Tongue (tissue), 2 donors: ENCODE results near the gene INSRR. TPM values are rescaled to one million over a fixed set of nuclear protein-coding genes. Genes with fewer than 3 reads are reported as not detected.

Experiments used
- DNase-seq: peaks from one replicate; pipeline ENCODE4 v3.0.0-alpha.2; 2015
- total RNA-seq: library from RNA; depleted of rRNA; stranded (reverse); fragments of >200 nt; gene quantifications from one replicate; pipeline ENCODE4 v1.2.3, GENCODE V29; 2014

INSRR gene
- total RNA-seq, 1 donor from 2014 or later: 0.21 TPM

- DNase-seq: no peak
Observed at GRCh38 chr1:156894001-156894400, 35.1 kb upstream of the INSRR start.

- DNase-seq: peak; percentile 77
Observed at GRCh38 chr1:156893048-156893953, 34.4 kb upstream of the INSRR start, which contains the start of gene PEAR1. PEAR1 (plus strand) TSS chr1:156893718; CDS start chr1:156903927, 10,209 bp downstream.

DNA sequence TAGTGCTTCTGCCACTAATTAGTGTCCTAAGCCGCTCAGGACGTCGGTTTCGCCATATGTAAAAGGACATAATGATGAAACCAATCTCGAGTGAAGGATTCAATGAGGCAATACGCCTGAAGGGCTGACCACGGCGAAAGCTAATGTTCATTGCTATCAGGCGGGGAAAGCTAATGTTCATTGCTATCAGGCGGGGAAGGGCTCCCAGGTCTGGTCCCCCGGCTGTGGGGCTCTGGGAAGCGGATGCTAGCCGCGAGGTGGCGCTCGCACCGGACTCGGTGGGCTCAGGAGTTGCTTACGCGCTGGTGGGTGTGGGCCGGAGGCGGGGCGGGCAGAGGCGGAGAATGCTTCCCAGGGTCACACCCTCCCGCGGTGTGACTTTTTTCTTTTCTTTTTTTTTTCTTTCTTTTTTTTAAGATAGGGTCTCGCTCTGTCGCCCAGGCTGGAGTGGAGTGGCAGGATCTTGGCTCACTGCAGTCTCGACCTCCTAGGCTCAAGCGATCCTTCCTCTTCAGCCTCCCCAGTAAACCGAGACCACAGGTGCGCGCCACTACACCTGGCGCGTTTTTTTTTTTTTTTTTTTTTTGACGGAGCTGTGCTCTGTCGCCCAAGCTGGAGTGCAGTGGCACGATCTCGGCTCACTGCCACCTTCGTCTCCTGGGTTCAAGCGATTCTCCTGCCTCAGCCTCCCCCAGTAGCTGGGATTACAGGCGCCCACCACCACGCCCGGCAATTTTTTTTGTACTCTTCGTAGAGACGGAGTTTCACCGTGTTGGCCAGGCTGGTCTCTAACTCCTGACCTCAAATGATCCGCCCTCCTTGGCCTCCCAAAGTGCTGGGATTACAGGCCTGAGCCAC lies 33.5 kb upstream of the INSRR start:
- peak; percentile 96 for DNase-seq

DNA sequence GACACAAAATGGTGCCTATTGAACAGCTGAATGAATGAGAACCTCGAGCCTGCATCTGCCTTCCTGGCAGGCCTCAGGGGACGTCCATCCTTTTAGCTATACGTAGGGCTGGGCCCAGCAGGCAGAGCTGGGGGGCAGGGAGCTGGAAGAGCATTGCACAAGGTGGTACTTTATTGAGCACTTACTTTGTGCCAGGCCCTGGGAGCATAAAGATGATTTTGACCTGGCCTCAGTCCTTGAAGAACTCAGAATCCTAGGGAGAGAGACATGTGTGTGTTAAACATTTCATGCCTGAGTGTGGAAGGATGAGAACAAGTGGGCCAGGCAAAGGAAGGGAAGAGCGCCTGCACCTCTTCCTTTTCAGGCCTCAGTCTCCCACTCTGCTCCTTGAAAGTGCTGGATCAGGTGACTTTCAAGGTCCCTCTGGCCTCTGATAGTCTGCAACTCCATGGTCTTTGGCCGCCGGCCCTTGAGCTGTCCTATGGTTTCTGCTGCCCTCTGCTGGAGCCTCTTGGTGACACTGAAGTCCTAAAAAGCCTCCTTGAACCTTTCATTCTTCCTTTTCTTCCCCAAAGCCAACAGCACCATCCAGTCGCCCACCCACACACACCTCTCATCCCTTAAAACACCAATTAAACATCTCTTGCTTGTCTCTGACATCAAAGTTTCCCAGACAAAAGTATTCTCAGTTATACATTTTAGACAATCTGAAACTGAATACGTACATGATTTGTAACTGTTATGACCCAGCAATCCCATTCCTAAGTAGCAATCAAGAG lies 31.1 kb upstream of the INSRR start:
- peak; percentile 92 for DNase-seq

- no peak for DNase-seq
Observed at GRCh38 chr1:156887734-156888133, 28.8 kb upstream of the INSRR start.

DNA sequence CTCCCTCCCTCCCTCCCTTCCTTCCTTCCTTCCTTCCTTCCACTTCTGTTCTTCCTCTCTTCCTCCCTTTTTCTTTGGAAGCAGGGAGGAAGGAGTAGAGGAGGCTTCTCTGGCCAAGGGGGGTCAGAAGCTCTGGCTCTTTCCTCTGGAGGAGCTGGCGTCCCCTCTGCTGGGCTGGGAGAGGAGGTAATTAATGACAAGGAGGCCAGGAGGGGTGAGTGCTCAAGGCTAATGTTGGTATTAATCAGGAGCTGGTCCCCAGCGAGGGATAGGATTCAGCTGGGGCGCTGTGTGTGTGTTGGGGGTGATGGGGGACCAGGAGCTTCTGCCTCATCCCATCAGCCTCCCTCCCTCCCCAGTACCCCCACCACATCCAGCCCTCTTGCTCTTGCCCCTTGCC lies 28.4 kb upstream of the INSRR start:
- DNase-seq: no peak

DNA sequence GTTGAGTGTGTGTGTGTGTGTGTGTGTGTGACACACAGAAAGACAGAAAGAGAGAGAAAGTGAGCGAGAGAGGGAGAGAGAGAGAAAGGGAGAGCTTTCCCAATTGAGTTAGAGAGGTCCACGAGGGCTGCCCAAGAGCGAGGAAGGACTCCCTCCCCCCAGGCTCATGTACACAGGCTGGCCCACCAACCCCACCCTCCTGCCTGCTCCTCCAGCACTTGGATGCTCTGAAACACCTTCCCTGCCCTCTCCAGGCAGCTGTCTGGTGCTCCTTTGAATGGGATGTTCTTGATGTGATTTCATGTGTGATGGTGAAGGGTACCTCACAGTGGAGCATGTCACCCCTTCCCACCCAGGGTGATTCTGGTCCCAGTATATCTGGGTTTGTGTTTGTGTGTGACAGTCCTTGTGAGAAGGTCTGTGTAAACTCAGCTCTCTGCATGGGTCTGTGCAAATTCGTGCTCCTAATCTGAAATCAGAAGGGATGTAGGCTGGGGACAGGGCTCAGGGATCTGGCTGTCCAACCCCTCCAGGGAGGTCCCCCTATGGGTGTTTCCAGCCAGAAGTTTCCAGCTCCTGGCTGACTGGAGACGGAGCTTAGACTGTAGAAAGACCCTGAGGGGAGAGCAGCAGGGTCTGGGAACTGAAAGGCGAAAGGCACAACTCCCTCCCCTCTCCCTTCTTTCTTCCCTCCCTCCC lies 27.8 kb upstream of the INSRR start:
- DNase-seq: no peak

DNA sequence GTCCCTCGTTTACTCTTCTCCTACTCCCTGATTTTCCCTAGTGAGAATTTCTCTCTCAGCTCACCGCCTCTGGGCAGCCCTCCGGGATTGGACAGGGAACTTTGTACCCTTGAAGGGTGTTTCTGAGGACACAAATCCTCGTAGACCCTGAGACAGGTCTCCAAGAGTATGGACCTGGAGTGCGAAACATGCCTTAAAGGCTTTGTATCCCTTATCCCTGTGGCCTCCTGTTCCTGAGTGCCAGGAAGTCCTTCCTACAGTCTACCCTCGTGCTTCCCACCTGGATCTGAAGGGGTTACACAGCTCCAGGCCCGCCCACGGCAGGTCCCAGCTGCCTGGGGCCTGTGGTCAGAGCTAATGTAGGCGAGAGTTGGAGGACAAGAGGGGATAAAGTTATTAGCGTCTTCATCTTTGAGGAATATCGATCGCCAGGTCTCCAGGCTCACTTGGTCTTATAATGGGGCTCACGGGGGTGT lies 27.0 kb upstream of the INSRR start:
- DNase-seq: no peak

DNA sequence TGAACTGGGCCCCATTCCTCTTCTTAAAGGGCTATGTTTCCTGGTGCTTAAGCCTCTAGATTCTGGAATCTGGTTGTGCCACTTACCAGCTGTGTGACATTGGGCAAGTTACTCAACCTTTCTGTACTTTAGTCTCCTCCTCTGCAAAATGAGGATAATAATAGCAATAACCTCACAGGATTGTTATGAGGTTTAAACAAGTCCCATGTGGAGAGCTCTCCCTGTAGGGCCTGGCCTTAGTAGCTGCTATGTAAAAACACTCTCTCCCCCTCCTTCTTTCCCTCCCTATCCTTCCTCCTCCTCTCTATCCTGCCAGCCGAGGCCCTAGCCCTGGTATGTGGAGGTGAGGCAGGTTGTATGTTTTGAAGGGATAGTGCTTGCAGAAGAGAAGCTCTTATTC lies 26.4 kb upstream of the INSRR start:
- no peak for DNase-seq

- no peak for DNase-seq
Observed at GRCh38 chr1:156884560-156885184, 25.8 kb upstream of the INSRR start.

DNA sequence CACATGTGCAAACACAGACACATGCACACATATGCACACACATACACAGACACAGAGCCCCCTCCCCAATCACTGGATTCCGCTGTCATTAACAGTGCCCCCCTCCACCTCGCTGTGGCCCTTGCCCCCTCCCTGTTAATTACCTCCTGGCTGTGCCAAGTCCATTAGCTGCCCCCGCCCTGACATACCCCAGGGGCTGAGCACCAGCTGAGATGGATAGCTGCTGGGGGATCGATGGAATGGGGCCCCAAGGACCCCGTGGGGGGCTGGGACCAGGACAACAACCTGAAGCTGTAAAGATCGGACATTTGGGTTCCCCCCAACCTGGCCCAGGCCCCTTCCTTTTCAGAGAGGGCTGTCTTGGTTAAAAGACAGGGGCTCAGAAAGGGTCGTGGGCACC lies 25.0 kb upstream of the INSRR start:
- no peak for DNase-seq

GRCh38 chr1:156882543-156882942 lies 23.6 kb upstream of the INSRR start:
- no peak for DNase-seq

- DNase-seq: no peak
Observed at GRCh38 chr1:156881663-156882062, 22.7 kb upstream of the INSRR start.

DNA sequence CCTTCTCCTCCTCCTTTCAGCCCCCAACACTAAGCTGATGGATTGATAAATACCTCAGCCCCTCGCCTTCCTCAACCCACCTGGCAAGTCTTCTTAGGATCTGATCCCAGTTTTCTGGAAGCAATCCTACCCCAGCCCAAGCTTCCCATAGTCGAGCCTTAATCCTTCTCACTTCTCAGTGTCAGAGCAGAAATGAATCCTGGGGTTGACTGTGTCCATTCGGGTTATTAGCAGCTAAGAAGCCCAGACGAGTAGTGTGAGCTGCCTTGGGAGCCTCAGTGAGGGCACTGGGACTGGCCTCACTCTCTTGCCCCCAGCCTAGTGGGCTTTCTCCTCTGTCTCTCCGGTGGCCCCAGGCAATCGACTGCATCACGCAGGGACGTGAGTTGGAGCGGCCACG lies 22.2 kb upstream of the INSRR start:
- no peak for DNase-seq

DNA sequence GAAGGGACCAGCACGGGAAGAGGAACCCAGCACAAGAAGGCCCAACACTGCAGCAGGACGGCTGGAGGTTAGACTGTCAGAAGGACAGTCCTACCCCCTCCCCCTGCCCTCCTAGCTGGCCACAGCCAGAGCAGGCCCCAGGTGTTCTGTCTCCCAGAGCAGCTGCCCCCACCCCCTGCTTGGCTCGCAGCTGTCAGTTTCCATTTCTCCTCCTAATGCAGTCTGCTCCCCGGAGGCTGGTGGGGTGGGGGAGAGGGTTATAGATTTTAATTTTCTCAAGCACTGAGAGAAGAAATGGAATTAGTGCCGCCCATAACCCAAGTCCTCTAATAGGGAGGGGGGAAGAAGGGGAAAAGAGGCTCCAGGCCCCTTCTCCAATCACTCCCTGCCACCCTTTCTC lies 21.6 kb upstream of the INSRR start:
- DNase-seq: no peak

GRCh38 chr1:156879876-156880275 lies 21.0 kb upstream of the INSRR start:
- no peak for DNase-seq

DNA sequence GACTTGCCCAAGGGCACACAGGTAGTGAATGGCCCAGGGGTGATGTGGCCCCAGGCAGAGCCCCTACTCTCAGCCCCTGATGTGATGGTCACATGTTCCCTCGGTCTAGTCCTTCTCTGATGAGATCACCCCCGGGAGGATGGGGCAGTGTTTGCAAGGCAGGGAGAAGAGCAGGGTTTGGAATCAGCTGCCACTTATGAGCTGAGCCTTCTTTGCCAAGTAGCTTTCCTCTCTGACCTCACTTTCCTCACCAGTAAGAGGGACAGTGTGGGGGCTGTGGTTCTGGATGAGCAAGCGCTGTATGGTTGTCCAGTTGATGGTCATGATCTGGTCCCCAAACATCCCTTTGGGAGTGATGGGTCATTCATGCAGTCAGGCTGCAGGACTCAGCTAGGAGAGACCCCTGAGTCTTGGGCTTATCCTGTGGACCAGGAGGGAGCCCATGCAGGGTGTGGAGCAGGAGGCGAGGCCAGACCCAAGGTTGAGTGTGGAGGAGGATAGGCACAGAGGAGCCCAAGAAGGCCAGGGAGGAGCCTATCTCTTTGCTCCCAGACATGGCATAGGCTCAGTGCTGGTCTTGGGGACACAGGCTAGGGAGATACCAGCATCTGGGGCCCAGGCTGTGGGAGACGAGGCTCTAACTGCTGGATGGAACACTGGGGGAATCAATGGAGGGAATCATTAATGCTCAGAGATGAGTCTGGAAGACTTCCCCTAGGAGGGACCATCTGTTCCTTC lies 18.7 kb upstream of the INSRR start:
- DNase-seq: no peak

GRCh38 chr1:156876281-156876680 lies 17.4 kb upstream of the INSRR start:
- DNase-seq: no peak

GRCh38 chr1:156875341-156875615 lies 16.4 kb upstream of the INSRR start:
- DNase-seq: no peak

DNA sequence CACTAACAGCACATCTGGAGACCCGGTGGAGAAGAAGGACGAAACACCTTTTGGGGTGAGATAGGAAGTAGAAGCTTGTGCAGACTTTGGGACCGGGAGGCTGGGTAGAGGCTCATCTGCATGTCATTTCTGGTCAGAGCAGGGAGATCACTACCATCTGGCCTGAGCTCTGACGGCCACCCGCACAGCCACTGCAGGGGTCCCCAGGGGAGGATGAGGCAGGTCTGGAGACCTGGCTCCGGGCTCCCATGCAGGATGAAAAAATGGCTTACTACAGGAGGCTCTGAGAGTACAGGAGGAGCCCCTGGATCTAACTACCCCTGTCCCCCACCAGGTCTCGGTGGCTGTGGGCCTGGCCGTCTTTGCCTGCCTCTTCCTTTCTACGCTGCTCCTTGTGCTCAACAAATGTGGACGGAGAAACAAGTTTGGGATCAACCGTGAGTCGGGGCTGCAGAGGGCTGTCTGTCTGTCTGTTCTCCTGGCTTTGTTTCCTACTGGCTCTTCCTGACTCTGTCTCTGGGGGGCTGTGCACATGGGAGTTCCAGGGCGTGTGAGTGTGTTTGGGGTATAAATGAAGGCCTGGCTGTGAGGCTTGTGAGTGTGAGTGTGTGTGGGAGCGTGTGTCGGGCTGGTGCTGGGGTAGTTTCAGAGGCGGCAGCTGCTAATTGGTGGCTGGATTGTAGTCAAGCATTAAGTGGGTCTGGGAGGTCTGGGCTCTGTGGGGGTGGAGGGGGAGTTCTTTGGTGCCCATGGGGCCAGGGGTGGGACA lies 15.8 kb upstream of the INSRR start:
- no peak for DNase-seq
